ENCODE data around the gene SRD5A3. TPM values are rescaled to one million over a fixed set of nuclear protein-coding genes. Genes with fewer than 3 reads are reported as not detected.

SRD5A3 gene
- total RNA-seq, 1 donor from 2014 or later: 4.2 TPM

- no peaks in the 10 kb centered on the region for H3K27me3 ChIP-seq (ENCODE audit: control insufficient read depth in 3 of 3, insufficient read depth in 3 of 3, low read length in 3 of 3)
- H3K9ac ChIP-seq (ENCODE audit: low read depth in 1 of 3, low read length in 3 of 3): no peak overlapping the region
Measured at GRCh38 chr4:55386073-55386472, 40.0 kb downstream of the SRD5A3 start.

GRCh38 chr4:55386840-55387239, 40.8 kb downstream of the SRD5A3 start:
- Histone ChIP-seq H3K4me3 (ENCODE audit: low read length in 3 of 3) (no peak overlapping the region), H3K36me3 (ENCODE audit: control insufficient read depth in 3 of 3, insufficient read depth in 3 of 3, low read length in 3 of 3) (no peaks in the 10 kb centered on the region), H3K27me3 (ENCODE audit: control insufficient read depth in 3 of 3, insufficient read depth in 3 of 3, low read length in 3 of 3) (no peaks in the 10 kb centered on the region), H3K9me3 (ENCODE audit: control insufficient read depth in 3 of 3, low read length in 3 of 3) (no peaks in the 10 kb centered on the region), H3K27ac (ENCODE audit: low read depth, low read length) (no peak overlapping the region), H3K9ac (ENCODE audit: low read depth in 1 of 3, low read length in 3 of 3) (no peak overlapping the region), H3K4me1 (ENCODE audit: control insufficient read depth in 3 of 3, insufficient read depth in 3 of 3, low read length in 3 of 3) (no peaks in the 10 kb centered on the region)

More at GRCh38 chr4:55386073-55386472, 40.0 kb downstream of the SRD5A3 start:
- Histone ChIP-seq H3K4me3 (ENCODE audit: low read length in 3 of 3) (no peak overlapping the region), H3K9me3 (ENCODE audit: control insufficient read depth in 3 of 3, low read length in 3 of 3) (no peaks in the 10 kb centered on the region), H3K36me3 (ENCODE audit: control insufficient read depth in 3 of 3, insufficient read depth in 3 of 3, low read length in 3 of 3) (no peaks in the 10 kb centered on the region), H3K4me1 (ENCODE audit: control insufficient read depth in 3 of 3, insufficient read depth in 3 of 3, low read length in 3 of 3) (no peaks in the 10 kb centered on the region), H3K27ac (ENCODE audit: low read depth, low read length) (no peak overlapping the region)

GRCh38 chr4:55393461-55394320, 47.6 kb downstream of the SRD5A3 start:
- no peak overlapping the region for H3K27ac ChIP-seq (ENCODE audit: low read depth, low read length)
- H3K36me3 ChIP-seq (ENCODE audit: control insufficient read depth in 3 of 3, insufficient read depth in 3 of 3, low read length in 3 of 3): no peaks in the 10 kb centered on the region
- peaks cover 19 to 28% (median 25%) of the 10 kb centered on the region in 3 donors for H3K4me1 ChIP-seq (ENCODE audit: control insufficient read depth in 3 of 3, insufficient read depth in 3 of 3, low read length in 3 of 3)
- H3K9ac ChIP-seq (ENCODE audit: low read depth in 1 of 3, low read length in 3 of 3): no peak overlapping the region
- no peaks in the 10 kb centered on the region for H3K9me3 ChIP-seq (ENCODE audit: control insufficient read depth in 3 of 3, low read length in 3 of 3)
- no peak overlapping the region for H3K4me3 ChIP-seq (ENCODE audit: low read length in 3 of 3)
- no peaks in the 10 kb centered on the region for H3K27me3 ChIP-seq (ENCODE audit: control insufficient read depth in 3 of 3, insufficient read depth in 3 of 3, low read length in 3 of 3)

GRCh38 chr4:55395218-55395528, 49.1 kb downstream of the SRD5A3 start:
- Histone ChIP-seq H3K9me3 (ENCODE audit: control insufficient read depth in 3 of 3, low read length in 3 of 3) (no peaks in the 10 kb centered on the region), H3K4me3 (ENCODE audit: low read length in 3 of 3) (peak overlapping the region; percentile 89 to 91 (median 89)), H3K36me3 (ENCODE audit: control insufficient read depth in 3 of 3, insufficient read depth in 3 of 3, low read length in 3 of 3) (no peaks in the 10 kb centered on the region), H3K9ac (ENCODE audit: low read depth in 1 of 3, low read length in 3 of 3) (peak overlapping the region; percentile 79 to 88 (median 87)), H3K4me1 (ENCODE audit: control insufficient read depth in 3 of 3, insufficient read depth in 3 of 3, low read length in 3 of 3) (peaks cover 23 to 33% (median 31%) of the 10 kb centered on the region in 3 donors), H3K27me3 (ENCODE audit: control insufficient read depth in 3 of 3, insufficient read depth in 3 of 3, low read length in 3 of 3) (no peaks in the 10 kb centered on the region), H3K27ac (ENCODE audit: low read depth, low read length) (peak overlapping the region; percentile 92)

GRCh38 chr4:55395529-55396307, 49.7 kb downstream of the SRD5A3 start, which contains the start of gene TMEM165:
TSS of gene TMEM165 (plus strand) at chr4:55395957. CDS start at chr4:55396190, 233 bp downstream.
- no peaks in the 10 kb centered on the region for H3K9me3 ChIP-seq (ENCODE audit: control insufficient read depth in 3 of 3, low read length in 3 of 3)
- peak within 1 kb of the TSS; percentile 79 to 88 (median 87) for H3K9ac ChIP-seq (ENCODE audit: low read depth in 1 of 3, low read length in 3 of 3)
- H3K27ac ChIP-seq (ENCODE audit: low read depth, low read length): peak within 1 kb of the TSS; percentile 92
- peak within 1 kb of the TSS; percentile 89 to 91 (median 89) for H3K4me3 ChIP-seq (ENCODE audit: low read length in 3 of 3)
- no peaks in the 10 kb centered on the region for H3K27me3 ChIP-seq (ENCODE audit: control insufficient read depth in 3 of 3, insufficient read depth in 3 of 3, low read length in 3 of 3)
- peaks cover 23 to 33% (median 31%) of the 10 kb centered on the region in 3 donors for H3K4me1 ChIP-seq (ENCODE audit: control insufficient read depth in 3 of 3, insufficient read depth in 3 of 3, low read length in 3 of 3)
- no peaks in the 10 kb centered on the region for H3K36me3 ChIP-seq (ENCODE audit: control insufficient read depth in 3 of 3, insufficient read depth in 3 of 3, low read length in 3 of 3)

GRCh38 chr4:55396308-55397125, 50.5 kb downstream of the SRD5A3 start:
- Histone ChIP-seq H3K4me1 (ENCODE audit: control insufficient read depth in 3 of 3, insufficient read depth in 3 of 3, low read length in 3 of 3) (peaks cover 23 to 33% (median 31%) of the 10 kb centered on the region in 3 donors), H3K27me3 (ENCODE audit: control insufficient read depth in 3 of 3, insufficient read depth in 3 of 3, low read length in 3 of 3) (no peaks in the 10 kb centered on the region), H3K27ac (ENCODE audit: low read depth, low read length) (peak overlapping the region; percentile 92), H3K9ac (ENCODE audit: low read depth in 1 of 3, low read length in 3 of 3) (peak overlapping the region; percentile 79 to 88 (median 87)), H3K36me3 (ENCODE audit: control insufficient read depth in 3 of 3, insufficient read depth in 3 of 3, low read length in 3 of 3) (no peaks in the 10 kb centered on the region), H3K9me3 (ENCODE audit: control insufficient read depth in 3 of 3, low read length in 3 of 3) (no peaks in the 10 kb centered on the region), H3K4me3 (ENCODE audit: low read length in 3 of 3) (peak overlapping the region; percentile 89 to 91 (median 89))

- H3K9ac ChIP-seq (ENCODE audit: low read depth in 1 of 3, low read length in 3 of 3): peak overlapping the region; percentile 79 to 88 (median 87)
- peaks cover 23 to 33% (median 31%) of the 10 kb centered on the region in 3 donors for H3K4me1 ChIP-seq (ENCODE audit: control insufficient read depth in 3 of 3, insufficient read depth in 3 of 3, low read length in 3 of 3)
- no peaks in the 10 kb centered on the region for H3K36me3 ChIP-seq (ENCODE audit: control insufficient read depth in 3 of 3, insufficient read depth in 3 of 3, low read length in 3 of 3)
- H3K4me3 ChIP-seq (ENCODE audit: low read length in 3 of 3): peak overlapping the region; percentile 89 to 91 (median 89)
- H3K9me3 ChIP-seq (ENCODE audit: control insufficient read depth in 3 of 3, low read length in 3 of 3): no peaks in the 10 kb centered on the region
- H3K27ac ChIP-seq (ENCODE audit: low read depth, low read length): peak overlapping the region; percentile 92
- H3K27me3 ChIP-seq (ENCODE audit: control insufficient read depth in 3 of 3, insufficient read depth in 3 of 3, low read length in 3 of 3): no peaks in the 10 kb centered on the region
Measured at GRCh38 chr4:55397126-55397436, 51.0 kb downstream of the SRD5A3 start.

- Histone ChIP-seq H3K27me3 (ENCODE audit: control insufficient read depth in 3 of 3, insufficient read depth in 3 of 3, low read length in 3 of 3) (no peaks in the 10 kb centered on the region), H3K4me1 (ENCODE audit: control insufficient read depth in 3 of 3, insufficient read depth in 3 of 3, low read length in 3 of 3) (peaks cover 23 to 33% (median 31%) of the 10 kb centered on the region in 3 donors), H3K27ac (ENCODE audit: low read depth, low read length) (peak overlapping the region; percentile 92), H3K9ac (ENCODE audit: low read depth in 1 of 3, low read length in 3 of 3) (peak overlapping the region; percentile 79 to 88 (median 87)), H3K4me3 (ENCODE audit: low read length in 3 of 3) (peak overlapping the region; percentile 89 to 91 (median 89)), H3K9me3 (ENCODE audit: control insufficient read depth in 3 of 3, low read length in 3 of 3) (no peaks in the 10 kb centered on the region), H3K36me3 (ENCODE audit: control insufficient read depth in 3 of 3, insufficient read depth in 3 of 3, low read length in 3 of 3) (no peaks in the 10 kb centered on the region)
Measured at GRCh38 chr4:55397520-55398321, 51.7 kb downstream of the SRD5A3 start.

- Histone ChIP-seq H3K9ac (ENCODE audit: low read depth in 1 of 3, low read length in 3 of 3) (peak overlapping the region; percentile 79 to 88 (median 87)), H3K4me3 (ENCODE audit: low read length in 3 of 3) (peak overlapping the region in 2 of 3 donors; percentile 53 to 89), H3K27me3 (ENCODE audit: control insufficient read depth in 3 of 3, insufficient read depth in 3 of 3, low read length in 3 of 3) (no peaks in the 10 kb centered on the region), H3K36me3 (ENCODE audit: control insufficient read depth in 3 of 3, insufficient read depth in 3 of 3, low read length in 3 of 3) (peaks cover 0 to under 1% (median under 1%) of the 10 kb centered on the region in 3 donors), H3K4me1 (ENCODE audit: control insufficient read depth in 3 of 3, insufficient read depth in 3 of 3, low read length in 3 of 3) (peaks cover 23 to 33% (median 31%) of the 10 kb centered on the region in 3 donors), H3K27ac (ENCODE audit: low read depth, low read length) (peak overlapping the region; percentile 92), H3K9me3 (ENCODE audit: control insufficient read depth in 3 of 3, low read length in 3 of 3) (no peaks in the 10 kb centered on the region)
Measured at GRCh38 chr4:55398461-55398860, 52.4 kb downstream of the SRD5A3 start.

All from skeletal muscle tissue (tissue), 4 donors.